ENCODE measurements around the gene PPID. TPM values are rescaled to one million over a fixed set of nuclear protein-coding genes. Genes with fewer than 3 reads are reported as not detected.

PPID gene
- total and polyA plus RNA-seq, 10 donors = 14.3 to 31.5 (median 18.8) TPM

GRCh38 chr4:158741326-158742021, 18.3 kb upstream of the PPID start:
- Histone ChIP-seq H3K4me1 (no peaks in the 10 kb centered on the region), H3K4me3 (no peak overlapping the region), H3K27ac (no peak overlapping the region), H3K9me3 (no peaks in the 10 kb centered on the region), H3K36me3 (no peaks in the 10 kb centered on the region), H3K27me3 (replicated peaks in 1 of 7) (no peaks in the 10 kb centered on the region)
- TF ChIP-seq POLR2AphosphoS5 (IDR thresholded peaks at IDR 0.05) = no peak
- TF ChIP-seq, protein P1, sequence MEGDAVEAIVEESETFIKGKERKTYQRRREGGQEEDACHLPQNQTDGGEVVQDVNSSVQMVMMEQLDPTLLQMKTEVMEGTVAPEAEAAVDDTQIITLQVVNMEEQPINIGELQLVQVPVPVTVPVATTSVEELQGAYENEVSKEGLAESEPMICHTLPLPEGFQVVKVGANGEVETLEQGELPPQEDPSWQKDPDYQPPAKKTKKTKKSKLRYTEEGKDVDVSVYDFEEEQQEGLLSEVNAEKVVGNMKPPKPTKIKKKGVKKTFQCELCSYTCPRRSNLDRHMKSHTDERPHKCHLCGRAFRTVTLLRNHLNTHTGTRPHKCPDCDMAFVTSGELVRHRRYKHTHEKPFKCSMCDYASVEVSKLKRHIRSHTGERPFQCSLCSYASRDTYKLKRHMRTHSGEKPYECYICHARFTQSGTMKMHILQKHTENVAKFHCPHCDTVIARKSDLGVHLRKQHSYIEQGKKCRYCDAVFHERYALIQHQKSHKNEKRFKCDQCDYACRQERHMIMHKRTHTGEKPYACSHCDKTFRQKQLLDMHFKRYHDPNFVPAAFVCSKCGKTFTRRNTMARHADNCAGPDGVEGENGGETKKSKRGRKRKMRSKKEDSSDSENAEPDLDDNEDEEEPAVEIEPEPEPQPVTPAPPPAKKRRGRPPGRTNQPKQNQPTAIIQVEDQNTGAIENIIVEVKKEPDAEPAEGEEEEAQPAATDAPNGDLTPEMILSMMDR (IDR thresholded peaks at IDR 0.05 in 8 of 11, conservative IDR thresholded peaks at IDR 0.05 in 3 of 11) = no peak
- TF ChIP-seq POLR2A (IDR thresholded peaks at IDR 0.05) = no peak
- 87 to 94% (median 90%) methylated on average over 3 of the region's 3 CpGs for WGBS, 5 donors
- no peak for DNase-seq
- intact Hi-C loops (cut with DNase I; ENCODE audit: low total_unique reads) = no loop called here

- no peak for DNase-seq
- H3K4me1 ChIP-seq = no peaks in the 10 kb centered on the region
- intact Hi-C loops (cut with DNase I; ENCODE audit: low total_unique reads) = no loop called here
- no peak overlapping the region for H3K27ac ChIP-seq
- no peaks in the 10 kb centered on the region for H3K27me3 ChIP-seq (replicated peaks in 1 of 7)
- WGBS, 5 donors = 93 to 100% (median 97%) methylated on average over 2 of the region's 2 CpGs
- no peaks in the 10 kb centered on the region for H3K36me3 ChIP-seq
- no peaks in the 10 kb centered on the region for H3K9me3 ChIP-seq
- TF ChIP-seq POLR2A (IDR thresholded peaks at IDR 0.05) (no peak), POLR2AphosphoS5 (IDR thresholded peaks at IDR 0.05) (no peak)
- TF ChIP-seq, protein P1 (IDR thresholded peaks at IDR 0.05 in 8 of 11, conservative IDR thresholded peaks at IDR 0.05 in 3 of 11) = no peak
- H3K4me3 ChIP-seq = no peak overlapping the region
Observed at GRCh38 chr4:158739600-158739999, 16.4 kb upstream of the PPID start.

DNA sequence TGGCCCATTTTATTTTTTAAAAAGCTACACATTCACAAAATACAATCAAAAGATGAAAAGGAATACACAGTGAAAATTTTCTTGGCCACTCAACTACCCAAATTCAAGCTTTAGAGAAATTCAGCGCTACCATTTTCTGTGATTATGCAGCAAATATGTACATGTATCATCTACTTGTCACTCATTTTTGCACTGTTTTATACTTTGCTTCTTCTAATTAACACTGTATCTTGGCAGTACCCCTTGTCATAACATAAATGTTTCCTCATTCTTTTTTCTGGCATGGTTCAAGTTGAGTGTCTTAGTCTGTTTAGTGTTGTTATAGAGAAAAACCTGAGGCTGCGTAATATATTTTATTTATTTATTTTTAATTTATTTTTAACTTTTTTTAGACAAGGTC, 15.7 kb upstream of the PPID start:
- H3K4me1 ChIP-seq = no peaks in the 10 kb centered on the region
- TF ChIP-seq POLR2A (IDR thresholded peaks at IDR 0.05) = no peak
- TF ChIP-seq, protein P1 (IDR thresholded peaks at IDR 0.05 in 8 of 11, conservative IDR thresholded peaks at IDR 0.05 in 3 of 11) = no peak
- no peak for TF ChIP-seq POLR2AphosphoS5 (IDR thresholded peaks at IDR 0.05)
- intact Hi-C loops (cut with DNase I; ENCODE audit: low total_unique reads) = no loop called here
- DNase-seq = no peak
- WGBS, 5 donors = 94 to 99% (median 95%) methylated on average over 2 of the region's 2 CpGs
- H3K27me3 ChIP-seq (replicated peaks in 1 of 7) = no peaks in the 10 kb centered on the region
- no peak overlapping the region for H3K4me3 ChIP-seq
- no peaks in the 10 kb centered on the region for H3K36me3 ChIP-seq
- H3K9me3 ChIP-seq = no peaks in the 10 kb centered on the region
- H3K27ac ChIP-seq = no peak overlapping the region

DNA sequence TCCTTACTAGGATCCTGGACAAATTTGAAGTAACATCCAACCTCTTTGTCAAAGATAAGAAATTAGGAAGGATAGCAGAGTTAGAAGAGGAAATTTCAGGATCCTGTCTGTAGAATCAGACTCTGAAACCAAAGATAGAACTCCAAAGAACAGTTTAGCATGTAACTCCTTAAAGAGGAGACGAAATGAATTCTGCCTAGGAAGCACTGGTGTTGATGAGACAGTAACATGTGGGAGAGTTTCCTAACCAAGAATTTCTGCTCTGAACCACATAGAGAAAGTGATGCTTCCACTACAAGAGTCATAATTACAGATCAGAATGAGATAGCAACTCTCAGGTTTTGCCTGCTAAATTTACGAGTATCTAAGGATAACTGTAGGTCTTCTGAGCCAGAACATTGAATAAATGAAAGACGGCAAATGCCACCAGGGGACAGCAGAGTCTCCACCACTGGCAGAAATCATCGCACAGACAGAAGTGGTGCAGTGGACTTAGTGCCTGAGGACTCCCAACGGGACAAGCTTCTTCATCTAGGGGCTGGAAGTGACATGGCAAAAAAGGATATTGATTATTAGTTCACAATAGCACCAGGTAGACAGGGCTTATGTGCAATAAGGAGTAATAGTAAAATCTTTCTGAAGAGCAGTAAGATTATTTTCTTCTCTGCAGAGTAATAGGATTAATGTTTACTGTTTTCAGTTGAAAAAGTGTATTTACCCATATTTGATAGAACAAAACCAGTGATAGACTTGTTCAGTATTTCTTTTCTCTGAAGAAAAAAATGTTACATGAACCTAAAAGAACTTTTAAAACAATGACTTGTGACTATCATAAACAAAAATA, 6.7 kb upstream of the PPID start:
- H3K27me3 ChIP-seq (replicated peaks in 1 of 7) = peaks cover 0 to 42% (median 0%) of the 10 kb centered on the region in 7 donors
- H3K27ac ChIP-seq = no peak overlapping the region
- no peaks in the 10 kb centered on the region for H3K9me3 ChIP-seq
- H3K36me3 ChIP-seq = no peaks in the 10 kb centered on the region
- no peak for DNase-seq
- intact Hi-C loops (cut with DNase I; ENCODE audit: low total_unique reads) = loop anchor here (5.0 to 10.0 kb wide), 2 partner anchors 117 to 445 kb away; no protein-coding TSS in a partner anchor
- TF ChIP-seq POLR2A (IDR thresholded peaks at IDR 0.05) (no peak), POLR2AphosphoS5 (IDR thresholded peaks at IDR 0.05) (peak in 1 of 3 donors; percentile 9)
- TF ChIP-seq, protein P1 (IDR thresholded peaks at IDR 0.05 in 8 of 11, conservative IDR thresholded peaks at IDR 0.05 in 3 of 11) = peak in 10 of 11 experiments; percentile 24 to 80 (median 56)
- no peak overlapping the region for H3K4me3 ChIP-seq
- H3K4me1 ChIP-seq = no peaks in the 10 kb centered on the region
- WGBS, 5 donors = 18 to 27% (median 22%) methylated on average over 5 of the region's 5 CpGs
